Superior temporal gyrus (tissue), 1 donor: ENCODE results near the gene LIX1L.
A peak's percentile ranks its signal among the peaks of the same experiment; 100 is the strongest.

Experiments
- DNase-seq: peaks from one replicate; pipeline ENCODE4 v3.0.0-alpha.2; 2016; ENCODE audit errors: extremely low spot score

The LIX1L gene

DNA sequence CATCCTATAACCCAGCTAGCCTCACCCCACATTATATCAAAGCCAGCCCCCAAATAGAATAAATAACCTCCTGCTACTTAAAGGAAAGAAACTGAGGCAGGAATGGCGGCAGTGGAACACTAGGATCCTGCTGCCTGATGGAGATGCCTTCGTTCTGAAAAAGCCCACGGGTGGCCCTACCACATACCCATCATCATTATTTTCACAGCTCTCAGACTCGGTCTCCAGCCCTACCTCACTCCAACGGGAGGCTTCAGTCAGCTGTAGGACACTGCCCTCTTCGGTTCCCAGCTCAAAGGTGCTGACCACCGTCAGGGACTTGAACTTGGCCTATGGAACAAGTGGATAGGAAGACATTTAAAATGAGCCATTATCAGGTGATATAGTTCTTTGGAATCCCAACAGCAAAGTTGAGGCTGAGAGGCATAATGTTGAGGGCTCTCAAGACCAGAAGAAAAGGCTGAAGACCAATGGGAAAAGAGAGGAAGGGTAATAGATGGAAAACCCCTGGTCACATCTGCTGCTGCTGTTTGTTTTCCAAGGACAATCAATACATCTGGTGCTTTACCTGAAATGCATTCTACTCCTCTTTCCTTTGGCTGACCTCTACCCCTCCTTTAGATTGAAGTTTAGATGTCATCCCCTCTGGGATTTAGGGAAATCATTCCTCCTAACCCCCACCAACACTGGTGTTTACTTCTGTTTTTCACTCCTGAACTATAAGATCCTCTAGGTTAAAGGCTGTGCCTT, 64.3 kb downstream of the LIX1L start:
- DNase-seq: no peak

DNA sequence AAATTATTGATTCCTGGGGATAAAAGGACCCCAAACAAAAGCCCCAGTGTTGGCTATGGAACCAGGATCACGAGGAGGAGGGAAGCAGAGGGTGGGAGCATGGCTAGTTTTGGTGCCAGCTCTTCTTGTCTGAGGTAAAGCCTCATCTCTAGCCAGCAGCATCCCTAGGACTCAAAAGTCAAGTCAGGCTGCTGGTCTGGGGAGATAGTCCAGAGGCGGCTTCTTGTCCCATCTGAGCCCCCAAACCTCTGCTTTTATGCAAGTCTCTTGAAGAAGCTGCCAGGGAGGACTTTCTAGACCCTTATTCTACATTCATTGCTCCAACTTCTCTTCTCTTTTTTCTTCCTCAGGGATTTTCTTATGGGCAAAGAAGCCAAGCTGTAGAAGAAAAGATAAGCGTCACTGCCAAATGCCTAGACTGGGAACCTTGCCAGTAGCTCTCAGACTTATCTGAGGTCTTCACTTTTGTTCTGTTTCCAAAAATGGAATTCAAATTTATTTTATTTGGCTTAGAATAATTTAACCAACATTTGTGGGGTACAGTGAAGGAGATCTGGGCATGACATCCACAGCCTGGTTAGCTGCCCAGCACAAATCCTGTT, 65.2 kb downstream of the LIX1L start:
- DNase-seq: peak; percentile 36

GRCh38 chr1:145891587-145892485, 66.0 kb downstream of the LIX1L start:
- DNase-seq: peak; percentile 98

- no peak for DNase-seq
Observed at GRCh38 chr1:145891143-145891542, 66.7 kb downstream of the LIX1L start.

GRCh38 chr1:145889722-145890121, 68.1 kb downstream of the LIX1L start:
- DNase-seq: no peak

DNA sequence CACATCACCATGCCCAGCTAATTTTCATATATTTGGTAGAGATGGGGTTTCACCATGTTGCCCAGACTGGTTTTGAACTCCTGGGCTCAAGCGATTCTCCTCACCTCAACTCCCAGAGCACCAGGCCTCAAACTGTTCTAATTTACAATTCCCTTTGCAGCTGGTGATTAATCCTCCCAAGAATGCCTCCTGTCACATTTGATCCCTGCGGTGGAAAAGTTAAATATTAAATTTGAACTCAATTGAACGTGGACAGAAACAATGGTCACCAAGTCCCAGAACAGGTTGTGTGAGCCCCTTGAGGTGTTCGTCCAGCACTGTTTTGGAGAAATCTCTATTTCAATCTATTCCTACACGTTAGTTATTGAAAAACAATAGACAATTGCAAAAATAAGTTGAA, 70.2 kb downstream of the LIX1L start:
- DNase-seq: no peak

DNA sequence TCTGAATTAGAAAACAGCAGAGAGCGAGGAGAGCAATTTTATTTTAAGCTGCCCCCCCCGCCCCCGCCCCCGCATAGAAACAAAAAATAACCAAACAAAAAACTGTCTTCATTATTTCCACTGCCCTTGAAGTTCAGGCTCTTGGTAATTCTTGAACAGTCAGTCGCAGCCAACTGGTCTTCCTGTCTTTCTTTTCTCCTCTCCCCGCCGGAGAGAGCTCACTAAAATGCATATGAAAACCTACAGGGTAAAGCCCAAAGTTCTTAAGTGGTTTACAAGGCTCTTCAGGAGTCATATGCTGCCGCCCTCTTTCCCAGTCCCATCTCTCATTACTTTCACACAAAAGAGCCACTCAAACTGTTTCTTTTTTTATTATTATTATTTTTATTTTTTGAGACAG, 71.0 kb downstream of the LIX1L start:
- DNase-seq: no peak

DNA sequence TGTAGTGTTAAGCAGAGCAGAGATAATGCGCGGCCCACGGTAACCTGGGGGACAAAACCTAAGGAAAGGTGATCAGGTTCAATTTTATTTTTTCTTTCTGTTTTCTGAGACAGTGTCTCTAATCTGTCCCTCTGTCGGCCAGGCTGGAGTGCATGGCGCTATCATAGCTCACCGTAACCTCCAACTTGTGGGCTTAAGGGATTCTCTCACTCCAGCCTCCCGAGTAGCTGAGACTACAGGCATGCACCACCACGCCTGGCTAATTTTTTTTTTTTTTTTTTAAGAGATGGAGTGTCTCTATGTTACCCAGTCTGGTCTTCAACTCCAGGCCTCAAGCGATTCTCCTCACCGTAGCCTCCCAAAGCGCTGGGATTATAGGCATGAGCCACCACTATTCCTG, 71.4 kb downstream of the LIX1L start:
- DNase-seq: no peak

- DNase-seq: peak; percentile 83
Observed at GRCh38 chr1:145885738-145886287, 72.0 kb downstream of the LIX1L start, which contains the start of gene ANKRD35. Gene ANKRD35 (minus strand): TSS chr1:145885866. CDS start chr1:145885758, 108 bp downstream.

DNA sequence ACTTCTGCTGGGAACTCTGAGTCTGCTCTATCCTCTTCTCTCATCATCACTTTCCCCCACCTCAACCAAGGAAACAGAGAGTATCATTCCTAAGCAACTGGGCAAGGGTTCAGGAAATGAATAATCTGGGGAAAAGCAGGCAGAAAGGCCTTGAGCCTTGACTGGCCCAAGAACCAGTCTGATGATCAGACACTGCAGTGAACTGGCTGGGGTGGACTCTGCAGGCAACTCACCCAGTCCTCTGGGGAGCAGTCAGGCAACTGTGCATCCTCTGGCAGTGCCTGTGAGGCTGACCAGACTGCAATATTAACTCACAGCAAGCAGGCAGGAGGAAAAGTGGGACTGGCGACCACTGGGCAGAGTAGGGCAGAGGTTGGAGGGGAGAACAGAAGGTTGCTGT, 73.1 kb downstream of the LIX1L start:
- no peak for DNase-seq
